Stomach (tissue), 4 donors: ENCODE results near the gene ZDHHC7.

ENCODE experiments used
- CTCF ChIP-seq, 7 experiments: fragments of 450-650 bp in 4 of 7; fragments of 200-600 bp in 3 of 7; sonication (generic) in 3 of 7; IDR thresholded peaks; one replicate each; pipeline ENCODE4 v1.5.1; 2016 to 2019; ENCODE audit warnings: antibody characterized with exemption in 7 of 7, control low read depth in 2 of 7, mild to moderate bottlenecking in 1 of 7
- EP300 ChIP-seq: sonication (generic); formaldehyde crosslinking; IDR thresholded peaks from one replicate; pipeline ENCODE4 v1.6.1; 2017; ENCODE audit warnings: antibody characterized with exemption
- POLR2A ChIP-seq, 4 donors: fragments of 450-650 bp; IDR thresholded peaks; one replicate each; pipeline ENCODE4 v1.6.1; 2016; ENCODE audit warnings: antibody characterized with exemption in 4 of 4, control low read depth in 2 of 4, mild to moderate bottlenecking in 1 of 4, moderate library complexity in 1 of 4
- POLR2AphosphoS5 ChIP-seq, 3 donors: sonication (generic); formaldehyde crosslinking; IDR thresholded peaks; one replicate each; pipeline ENCODE4 v1.6.1; 2016; ENCODE audit warnings: antibody characterized with exemption in 3 of 3

- TF ChIP-seq CTCF (IDR thresholded peaks at IDR 0.05): no peak
- TF ChIP-seq POLR2A (IDR thresholded peaks at IDR 0.05): no peak
- TF ChIP-seq POLR2AphosphoS5 (IDR thresholded peaks at IDR 0.05): no peak
- no peak for TF ChIP-seq EP300
Measured at GRCh38 chr16:84941921-84942320, 69.4 kb downstream of the ZDHHC7 start.
